GM10248 (cell line): Measurements from ENCODE around the gene MAML2.

Experiments used
- CTCF ChIA-PET: fragments of 300-600 bp; sonication (Branson Sonifier 250); formaldehyde crosslinking; extraction: SDS; loops from one replicate; lab custom pipeline; 2021; ENCODE audit warnings: antibody characterized with exemption; lab: Yijun Ruan, JAX
- POLR2A ChIA-PET: fragments of 350-650 bp; sonication (Branson Sonifier 250); formaldehyde crosslinking; extraction: SDS; loops from one replicate; lab custom pipeline; 2020; ENCODE audit warnings: antibody characterized with exemption; lab: Yijun Ruan, JAX
- DNase-seq: peaks from one replicate; pipeline ENCODE4 v3.0.0; 2012; ENCODE audit errors: extremely low spot score
- TF ChIP-seq, protein P1 (sequence below): IDR thresholded peaks from 2 replicates; pipeline ENCODE4 v1.5.1; 2012; ENCODE audit warnings: mild to moderate bottlenecking, low read depth; ENCODE audit errors: extremely low read depth, missing control alignments, control extremely low read depth

The MAML2 gene

DNA sequence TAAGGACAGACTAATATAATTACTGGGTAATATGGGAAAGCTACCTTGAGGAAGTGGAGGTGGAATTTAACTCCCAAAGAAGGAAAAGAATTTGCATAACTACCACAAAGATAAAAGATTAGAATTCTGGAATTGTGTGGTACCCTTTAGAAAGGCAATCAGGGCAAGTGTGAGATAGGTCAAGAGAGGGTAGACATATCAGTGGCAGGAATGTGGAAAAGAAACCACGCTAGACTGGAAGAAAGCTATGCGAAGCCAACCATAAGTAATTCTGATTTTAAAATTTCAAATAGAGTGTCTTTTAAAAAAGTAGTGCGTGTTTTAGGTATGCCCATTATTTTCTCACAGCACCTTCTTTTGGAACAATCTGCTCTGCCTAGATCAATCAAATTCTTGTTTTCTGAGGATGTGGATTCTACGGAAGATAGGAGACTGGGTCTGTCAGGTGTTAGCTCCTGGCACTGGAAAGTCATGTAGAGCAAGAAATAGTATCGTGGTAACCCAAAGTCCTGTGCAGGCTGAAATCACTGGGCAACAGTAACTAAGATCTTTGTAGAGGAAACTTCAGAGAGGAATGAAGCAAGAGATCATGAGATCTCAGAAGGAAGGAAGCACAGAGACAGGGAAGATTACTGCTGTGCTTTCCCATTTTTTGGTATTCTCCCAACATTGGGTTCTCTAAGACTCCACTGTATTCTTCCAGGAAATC is 307.8 kb downstream of the MAML2 start:
- TF ChIP-seq, protein P1, sequence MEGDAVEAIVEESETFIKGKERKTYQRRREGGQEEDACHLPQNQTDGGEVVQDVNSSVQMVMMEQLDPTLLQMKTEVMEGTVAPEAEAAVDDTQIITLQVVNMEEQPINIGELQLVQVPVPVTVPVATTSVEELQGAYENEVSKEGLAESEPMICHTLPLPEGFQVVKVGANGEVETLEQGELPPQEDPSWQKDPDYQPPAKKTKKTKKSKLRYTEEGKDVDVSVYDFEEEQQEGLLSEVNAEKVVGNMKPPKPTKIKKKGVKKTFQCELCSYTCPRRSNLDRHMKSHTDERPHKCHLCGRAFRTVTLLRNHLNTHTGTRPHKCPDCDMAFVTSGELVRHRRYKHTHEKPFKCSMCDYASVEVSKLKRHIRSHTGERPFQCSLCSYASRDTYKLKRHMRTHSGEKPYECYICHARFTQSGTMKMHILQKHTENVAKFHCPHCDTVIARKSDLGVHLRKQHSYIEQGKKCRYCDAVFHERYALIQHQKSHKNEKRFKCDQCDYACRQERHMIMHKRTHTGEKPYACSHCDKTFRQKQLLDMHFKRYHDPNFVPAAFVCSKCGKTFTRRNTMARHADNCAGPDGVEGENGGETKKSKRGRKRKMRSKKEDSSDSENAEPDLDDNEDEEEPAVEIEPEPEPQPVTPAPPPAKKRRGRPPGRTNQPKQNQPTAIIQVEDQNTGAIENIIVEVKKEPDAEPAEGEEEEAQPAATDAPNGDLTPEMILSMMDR: no peak
- CTCF ChIA-PET: interaction anchor here (1.4 to 1.7 kb wide), 3 partner anchors 16 to 18 kb away, joined by 4 to 5 read pairs (median 5); no protein-coding TSS in a partner anchor
- no peak for DNase-seq
- POLR2A ChIA-PET: no interaction called here

- ChIA-PET POLR2A (no interaction called here), CTCF (no interaction called here)
- DNase-seq: no peak
- TF ChIP-seq, protein P1: no peak
These were observed 309.4 kb downstream of the MAML2 start for GRCh38 chr11:96033599-96033998.

DNA sequence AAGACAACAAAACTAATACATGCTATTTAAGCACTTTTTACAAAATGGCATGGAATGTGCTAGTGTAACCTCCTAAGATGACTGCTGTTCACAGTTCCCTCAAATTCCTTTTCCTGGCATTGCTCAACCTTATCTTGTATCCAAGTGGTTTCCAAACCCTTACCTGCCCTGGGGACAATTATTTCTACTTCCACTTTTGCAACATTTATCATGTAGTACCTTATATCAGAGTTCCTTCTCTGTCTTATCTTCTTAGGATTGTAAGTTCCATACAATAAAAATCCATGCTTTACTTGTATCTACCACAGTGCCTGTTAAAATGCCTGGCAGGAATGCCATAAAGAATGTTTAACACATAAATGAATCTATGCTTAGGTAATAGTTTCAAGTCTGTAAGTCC is 309.9 kb downstream of the MAML2 start:
- TF ChIP-seq, protein P1: no peak
- no peak for DNase-seq
- POLR2A ChIA-PET: no interaction called here
- CTCF ChIA-PET: no interaction called here

DNA sequence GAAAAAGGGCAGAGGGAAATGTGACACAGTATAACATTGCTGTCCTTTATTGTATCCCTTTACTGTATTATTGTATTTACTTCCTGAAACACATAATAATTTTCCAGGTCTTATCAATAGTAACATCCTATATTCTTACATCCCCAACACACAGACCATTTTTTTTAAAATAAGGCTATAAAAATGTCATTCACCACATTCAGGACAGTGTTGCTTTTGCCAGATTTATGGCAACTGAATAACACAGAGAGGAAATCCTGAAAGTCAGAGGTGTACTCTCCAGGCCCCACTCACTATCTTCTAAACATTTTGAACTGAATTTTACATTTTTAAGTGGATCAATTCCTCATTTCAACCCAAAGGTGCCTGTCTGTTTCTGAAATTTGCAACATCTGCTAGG is 314.2 kb downstream of the MAML2 start:
- no peak for DNase-seq
- CTCF ChIA-PET: no interaction called here
- TF ChIP-seq, protein P1: no peak
- POLR2A ChIA-PET: no interaction called here

DNA sequence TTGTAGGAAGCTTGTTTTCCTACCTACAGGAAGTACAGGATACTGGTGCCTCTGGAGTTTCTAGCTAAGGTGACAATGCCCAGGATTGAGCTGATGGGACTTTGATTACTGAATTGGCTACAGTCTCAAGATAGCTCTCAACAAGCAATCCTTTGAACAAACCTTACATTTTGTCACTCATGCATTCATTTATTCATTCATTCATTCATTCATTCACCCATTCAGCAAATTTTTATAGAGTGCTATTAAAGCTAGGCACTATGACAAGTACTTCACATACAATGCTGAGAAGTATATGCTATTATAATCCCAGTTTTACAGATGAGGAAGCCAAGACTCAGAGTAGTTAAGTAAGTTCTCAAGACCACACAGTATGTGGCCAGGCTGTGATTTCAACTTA is 316.0 kb downstream of the MAML2 start:
- TF ChIP-seq, protein P1: no peak
- ChIA-PET CTCF (interaction anchor here (1.1 kb wide), 1 partner anchor 178 kb away, joined by 3 read pairs; no protein-coding TSS in a partner anchor), POLR2A (interaction anchor here (0.5 kb wide), 1 partner anchor 229 kb away, joined by 4 read pairs; no protein-coding TSS in a partner anchor)

GRCh38 chr11:96026310-96026709 is 316.7 kb downstream of the MAML2 start:
- no peak for DNase-seq
- POLR2A ChIA-PET: no interaction called here
- CTCF ChIA-PET: interaction anchor here (1.1 kb wide), 1 partner anchor 177 kb away, joined by 3 read pairs; no protein-coding TSS in a partner anchor
- TF ChIP-seq, protein P1: no peak

More for the DNA sequence above, 316.0 kb downstream of the MAML2 start:
- DNase-seq: no peak

DNA sequence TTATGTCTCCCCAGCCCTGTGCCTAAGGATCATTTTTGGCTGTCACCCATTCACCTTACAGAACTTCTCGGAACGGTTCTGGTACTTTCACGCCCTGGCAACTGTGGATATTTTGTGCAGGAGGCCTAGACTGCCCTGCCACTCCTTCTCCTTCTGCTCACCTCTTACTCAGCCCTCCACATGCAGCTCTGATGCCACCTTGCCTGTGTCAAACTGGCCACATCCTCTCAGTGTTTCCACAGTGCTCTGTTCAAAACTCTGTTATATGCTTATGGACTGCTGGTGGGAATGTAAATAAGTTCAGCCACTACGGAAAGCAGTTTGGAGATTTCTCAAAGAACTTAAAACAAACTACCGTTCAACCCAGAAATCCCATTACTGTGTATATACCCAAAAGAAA is 318.3 kb downstream of the MAML2 start:
- TF ChIP-seq, protein P1: no peak
- POLR2A ChIA-PET: no interaction called here
- CTCF ChIA-PET: no interaction called here
- no peak for DNase-seq
